Activated CD8-positive, alpha-beta memory T cell treated with anti-CD3 and anti-CD28 coated beads, Interleukin-2, amount 10 ng/mL, durations not matched to agents 7 days and 5 days (primary cell): ENCODE measurements around the gene ZNF775. TPM values are rescaled to one million over a fixed set of nuclear protein-coding genes. Genes with fewer than 3 reads are reported as not detected.
A peak's percentile ranks its signal among the peaks of the same experiment; 100 is the strongest.

Source experiments
- ATAC-seq: fragments of 150-1000 bp; cut with Tn5 transposase; one replicate; pipeline ENCODE4 v1.10.0; 2021; ENCODE audit warnings: moderate library complexity
- CTCF ChIA-PET: fragments of 350-600 bp; sonication (Branson Sonifier 250); formaldehyde crosslinking; loops from one replicate; lab custom pipeline; 2021; ENCODE audit warnings: antibody characterized with exemption; lab: Charles Lee
- DNase-seq: peaks from one replicate; pipeline ENCODE4 v3.0.0-alpha.2; 2020
- H3K27ac Mint-ChIP-seq: one replicate; pipeline ENCODE4 v1.8.0; 2021; ENCODE audit warnings: mild to moderate bottlenecking, mixed read lengths
- H3K27me3 Mint-ChIP-seq: one replicate; pipeline ENCODE4 v1.8.0; 2021; ENCODE audit warnings: mixed read lengths
- H3K36me3 Mint-ChIP-seq: one replicate; pipeline ENCODE4 v1.8.0; 2021; ENCODE audit warnings: mild to moderate bottlenecking, mixed read lengths
- H3K4me1 Mint-ChIP-seq: one replicate; pipeline ENCODE4 v1.8.0; 2021; ENCODE audit warnings: mixed read lengths
- H3K4me3 Mint-ChIP-seq: one replicate; pipeline ENCODE4 v1.8.0; 2021; ENCODE audit warnings: mild to moderate bottlenecking, moderate library complexity, mixed read lengths
- H3K9me3 Mint-ChIP-seq: one replicate; pipeline ENCODE4 v1.8.0; 2022; ENCODE audit warnings: low read depth, mixed read lengths
- total RNA-seq, 2 experiments: library from RNA; stranded (reverse); gene quantifications; one replicate each; pipeline ENCODE4 v1.2.3, GENCODE V29; 2021

ZNF775 gene
- total RNA-seq, 2 experiments from 2014 or later: 7.5 to 8.4 TPM

- H3K36me3 Mint-ChIP-seq: peaks cover 1% of the 10 kb centered on the region
- no peak overlapping the region for H3K4me3 Mint-ChIP-seq
- no peaks in the 10 kb centered on the region for H3K9me3 Mint-ChIP-seq
- no peak overlapping the region for H3K27ac Mint-ChIP-seq
- no peak for ATAC-seq
- H3K27me3 Mint-ChIP-seq: no peaks in the 10 kb centered on the region
- CTCF ChIA-PET: no interaction called here
- no peak for DNase-seq
- H3K4me1 Mint-ChIP-seq: peaks cover 2% of the 10 kb centered on the region
Observed at GRCh38 chr7:150397346-150398107, 18.4 kb downstream of the ZNF775 start.

- no peak for ATAC-seq
- Mint-ChIP-seq H3K4me1 (peaks cover 5% of the 10 kb centered on the region), H3K9me3 (no peaks in the 10 kb centered on the region), H3K4me3 (no peak overlapping the region), H3K36me3 (peaks cover 1% of the 10 kb centered on the region), H3K27me3 (no peaks in the 10 kb centered on the region), H3K27ac (no peak overlapping the region)
- CTCF ChIA-PET: no interaction called here
- no peak for DNase-seq
Observed at GRCh38 chr7:150398108-150398964, 19.2 kb downstream of the ZNF775 start.

- Mint-ChIP-seq H3K36me3 (peaks cover 1% of the 10 kb centered on the region), H3K9me3 (no peaks in the 10 kb centered on the region), H3K27ac (no peak overlapping the region), H3K4me1 (peaks cover 10% of the 10 kb centered on the region), H3K4me3 (no peak overlapping the region), H3K27me3 (no peaks in the 10 kb centered on the region)
- CTCF ChIA-PET: no interaction called here
- DNase-seq (no peak), ATAC-seq (no peak)
Observed at GRCh38 chr7:150398965-150399320, 19.8 kb downstream of the ZNF775 start.

GRCh38 chr7:150399421-150400007 lies 20.4 kb downstream of the ZNF775 start:
- CTCF ChIA-PET: no interaction called here
- Mint-ChIP-seq H3K27ac (no peak overlapping the region), H3K4me3 (no peak overlapping the region), H3K9me3 (no peaks in the 10 kb centered on the region), H3K36me3 (peaks cover 1% of the 10 kb centered on the region), H3K4me1 (peaks cover 14% of the 10 kb centered on the region), H3K27me3 (no peaks in the 10 kb centered on the region)
- no peak for ATAC-seq
- DNase-seq: no peak

- no peak for DNase-seq
- Mint-ChIP-seq H3K9me3 (no peaks in the 10 kb centered on the region), H3K4me3 (no peak overlapping the region), H3K4me1 (peaks cover 16% of the 10 kb centered on the region), H3K27ac (no peak overlapping the region), H3K27me3 (no peaks in the 10 kb centered on the region), H3K36me3 (peaks cover 1% of the 10 kb centered on the region)
- no peak for ATAC-seq
- CTCF ChIA-PET: no interaction called here
Observed at GRCh38 chr7:150400008-150400787, 21.1 kb downstream of the ZNF775 start.

- Mint-ChIP-seq H3K27me3 (no peaks in the 10 kb centered on the region), H3K4me3 (no peak overlapping the region), H3K4me1 (peaks cover 19% of the 10 kb centered on the region), H3K36me3 (peaks cover 4% of the 10 kb centered on the region), H3K27ac (no peak overlapping the region), H3K9me3 (no peaks in the 10 kb centered on the region)
- no peak for DNase-seq
- no peak for ATAC-seq
- CTCF ChIA-PET: interaction anchor here (1.3 kb wide), 2 partner anchors 8 to 79 kb away, joined by 3 to 4 read pairs; no protein-coding TSS in a partner anchor
Observed at GRCh38 chr7:150400788-150401423, 21.8 kb downstream of the ZNF775 start.

GRCh38 chr7:150401424-150401790 lies 22.3 kb downstream of the ZNF775 start:
- CTCF ChIA-PET: interaction anchor here (1.3 to 1.6 kb wide), 3 partner anchors 8 to 79 kb away, joined by 3 to 6 read pairs (median 4); no protein-coding TSS in a partner anchor
- H3K27ac Mint-ChIP-seq: no peak overlapping the region
- peaks cover 4% of the 10 kb centered on the region for H3K36me3 Mint-ChIP-seq
- no peak for DNase-seq
- no peaks in the 10 kb centered on the region for H3K27me3 Mint-ChIP-seq
- no peaks in the 10 kb centered on the region for H3K9me3 Mint-ChIP-seq
- H3K4me1 Mint-ChIP-seq: peaks cover 24% of the 10 kb centered on the region
- ATAC-seq: no peak
- H3K4me3 Mint-ChIP-seq: no peak overlapping the region

GRCh38 chr7:150401861-150402631 lies 22.9 kb downstream of the ZNF775 start:
- Mint-ChIP-seq H3K4me1 (peaks cover 28% of the 10 kb centered on the region), H3K9me3 (no peaks in the 10 kb centered on the region), H3K27ac (no peak overlapping the region), H3K4me3 (no peak overlapping the region), H3K36me3 (peaks cover 6% of the 10 kb centered on the region), H3K27me3 (no peaks in the 10 kb centered on the region)
- CTCF ChIA-PET: interaction anchor here (1.3 to 6.4 kb wide), 4 partner anchors 9 to 80 kb away, joined by 3 to 47 read pairs (median 5); no protein-coding TSS in a partner anchor
- ATAC-seq (no peak), DNase-seq (no peak)

- H3K4me1 Mint-ChIP-seq: peaks cover 31% of the 10 kb centered on the region
- no peak overlapping the region for H3K27ac Mint-ChIP-seq
Observed at GRCh38 chr7:150402671-150403321, 23.7 kb downstream of the ZNF775 start.

GRCh38 chr7:150403376-150404171 lies 24.4 kb downstream of the ZNF775 start:
- no peak overlapping the region for H3K4me3 Mint-ChIP-seq
- no peaks in the 10 kb centered on the region for H3K9me3 Mint-ChIP-seq
- H3K4me1 Mint-ChIP-seq: peaks cover 33% of the 10 kb centered on the region
- CTCF ChIA-PET: interaction anchor here (0.8 to 6.4 kb wide), 10 partner anchors 15 to 89 kb away, joined by 3 to 47 read pairs (median 3); partner anchors contain the start of genes ACTR3C and LRRC61
- DNase-seq (no peak), ATAC-seq (no peak)
- peaks cover 8% of the 10 kb centered on the region for H3K36me3 Mint-ChIP-seq
- peak overlapping the region; percentile 88 for H3K27ac Mint-ChIP-seq
- H3K27me3 Mint-ChIP-seq: no peaks in the 10 kb centered on the region

More at GRCh38 chr7:150402671-150403321, 23.7 kb downstream of the ZNF775 start:
- DNase-seq (no peak), ATAC-seq (no peak)
- Mint-ChIP-seq H3K9me3 (no peaks in the 10 kb centered on the region), H3K4me3 (no peak overlapping the region), H3K27me3 (no peaks in the 10 kb centered on the region), H3K36me3 (peaks cover 8% of the 10 kb centered on the region)
- CTCF ChIA-PET: interaction anchor here (1.2 to 6.4 kb wide), 5 partner anchors 10 to 79 kb away, joined by 3 to 47 read pairs (median 6); partner anchors contain the start of gene ACTR3C
